ENCODE measurements around the gene ADGRD1. TPM values are rescaled to one million over a fixed set of nuclear protein-coding genes. Genes with fewer than 3 reads are reported as not detected.

ADGRD1 gene
- polyA plus RNA-seq, 3 donors = 4.7 to 17.9 (median 4.9) TPM

DNA sequence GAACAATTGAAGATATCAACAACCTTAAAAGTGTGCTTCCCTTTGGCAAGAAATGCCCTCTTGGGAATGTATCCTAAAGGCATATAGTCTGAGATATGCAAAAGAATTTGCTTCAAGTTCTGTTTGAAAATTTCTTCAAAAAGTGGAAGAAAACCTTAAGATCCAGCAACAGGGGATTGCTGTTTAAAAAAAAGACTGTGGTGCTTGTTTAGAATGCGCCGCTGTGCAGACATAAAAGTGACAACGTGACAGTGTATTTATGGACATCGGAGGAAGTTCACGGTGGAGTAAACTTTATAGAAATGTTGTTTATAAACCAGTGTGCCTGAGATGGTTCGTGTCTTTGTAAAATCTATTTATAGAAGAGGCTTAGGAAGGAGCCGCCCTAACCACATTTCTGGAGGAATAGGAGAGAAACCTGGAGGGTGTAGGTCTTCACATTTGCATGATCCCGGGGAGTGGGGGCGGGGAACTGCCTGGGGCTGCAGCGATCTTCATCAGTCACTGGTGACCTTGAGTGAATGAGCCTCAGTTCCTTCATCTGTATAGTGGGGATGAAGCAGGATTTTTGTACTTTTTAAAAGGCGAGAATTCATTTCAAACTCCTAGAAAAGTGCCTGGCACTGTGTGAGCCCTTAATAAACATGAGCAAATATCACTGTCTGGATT is 27.5 kb downstream of the ADGRD1 start:
- intact Hi-C loops (cut with micrococcal nuclease) = no loop called here
- Histone ChIP-seq H3K27me3 (ENCODE audit: control insufficient read depth in 2 of 2, insufficient read depth in 2 of 2, low read length in 2 of 2) (no peaks in the 10 kb centered on the region), H3K4me2 (replicated peaks; ENCODE audit: extremely low read depth, low read length, poor library complexity, severe bottlenecking) (peak overlapping the region; percentile 56), H3K9ac (ENCODE audit: insufficient read depth, low read length, poor library complexity, severe bottlenecking) (no peak overlapping the region), H3K79me2 (ENCODE audit: insufficient read depth, low read length) (no peaks in the 10 kb centered on the region), H4K20me1 (ENCODE audit: insufficient read depth, low read length) (no peaks in the 10 kb centered on the region), H3K4me3 (replicated peaks in 1 of 3; ENCODE audit: low read depth in 2 of 3, low read length in 3 of 3) (peak overlapping the region in 1 of 3 experiments; percentile 50), H3K9me3 (replicated peaks in 1 of 2; ENCODE audit: control insufficient read depth in 1 of 2, insufficient read depth in 1 of 2, low read length in 2 of 2) (no peaks in the 10 kb centered on the region), H2AFZ (ENCODE audit: insufficient read depth, low read depth, low read length, poor library complexity, severe bottlenecking) (peak overlapping the region; percentile 24), H3K27ac (ENCODE audit: low read depth in 1 of 2, low read length in 2 of 2) (peak overlapping the region in 1 of 2 donors; percentile 53), H3K4me1 (ENCODE audit: control insufficient read depth in 1 of 2, insufficient read depth in 2 of 2, low read length in 2 of 2) (peaks cover 53 to 58% of the 10 kb centered on the region in 2 donors), H3K36me3 (replicated peaks in 1 of 2; ENCODE audit: control insufficient read depth in 1 of 2, insufficient read depth in 2 of 2, low read length in 2 of 2) (peaks cover 0 to 3% of the 10 kb centered on the region in 2 donors)
- WGBS (ENCODE audit: insufficient coverage) = 33% methylated on average over 1 of the region's 11 CpGs
- TF ChIP-seq, protein P1, sequence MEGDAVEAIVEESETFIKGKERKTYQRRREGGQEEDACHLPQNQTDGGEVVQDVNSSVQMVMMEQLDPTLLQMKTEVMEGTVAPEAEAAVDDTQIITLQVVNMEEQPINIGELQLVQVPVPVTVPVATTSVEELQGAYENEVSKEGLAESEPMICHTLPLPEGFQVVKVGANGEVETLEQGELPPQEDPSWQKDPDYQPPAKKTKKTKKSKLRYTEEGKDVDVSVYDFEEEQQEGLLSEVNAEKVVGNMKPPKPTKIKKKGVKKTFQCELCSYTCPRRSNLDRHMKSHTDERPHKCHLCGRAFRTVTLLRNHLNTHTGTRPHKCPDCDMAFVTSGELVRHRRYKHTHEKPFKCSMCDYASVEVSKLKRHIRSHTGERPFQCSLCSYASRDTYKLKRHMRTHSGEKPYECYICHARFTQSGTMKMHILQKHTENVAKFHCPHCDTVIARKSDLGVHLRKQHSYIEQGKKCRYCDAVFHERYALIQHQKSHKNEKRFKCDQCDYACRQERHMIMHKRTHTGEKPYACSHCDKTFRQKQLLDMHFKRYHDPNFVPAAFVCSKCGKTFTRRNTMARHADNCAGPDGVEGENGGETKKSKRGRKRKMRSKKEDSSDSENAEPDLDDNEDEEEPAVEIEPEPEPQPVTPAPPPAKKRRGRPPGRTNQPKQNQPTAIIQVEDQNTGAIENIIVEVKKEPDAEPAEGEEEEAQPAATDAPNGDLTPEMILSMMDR (IDR thresholded peaks at IDR 0.05) = no peak
- Mint-ChIP-seq H3K36me3 (peaks cover 8 to 16% of the 10 kb centered on the region in 2 donors), H3K4me3 (peak overlapping the region; percentile 41 to 67), H3K4me1 (peaks cover 67% of the 10 kb centered on the region), H3K9me3 (peaks cover 0 to 5% (median 0%) of the 10 kb centered on the region in 7 donors), H3K27me3 (ENCODE audit: low read depth in 3 of 3) (peaks cover 3 to 12% (median 7%) of the 10 kb centered on the region in 3 donors), H3K27ac (peak overlapping the region in 5 of 7 donors; percentile 64 to 88 (median 77))
- peak in 1 of 3 donors; percentile 6 for DNase-seq

- Mint-ChIP-seq H3K4me3 (peak overlapping the region in 1 of 2 donors; percentile 73), H3K27me3 (ENCODE audit: low read depth in 3 of 3) (peaks cover 3 to 12% (median 7%) of the 10 kb centered on the region in 3 donors), H3K36me3 (peaks cover 4 to 9% of the 10 kb centered on the region in 2 donors), H3K9me3 (peaks cover 0 to 5% (median 0%) of the 10 kb centered on the region in 7 donors), H3K27ac (peak overlapping the region in 2 of 7 donors; percentile 2 to 76), H3K4me1 (peaks cover 67% of the 10 kb centered on the region)
- no peaks in the 10 kb centered on the region for H3K79me2 ChIP-seq (ENCODE audit: insufficient read depth, low read length)
- H3K27me3 ChIP-seq (ENCODE audit: control insufficient read depth in 2 of 2, insufficient read depth in 2 of 2, low read length in 2 of 2) = no peaks in the 10 kb centered on the region
- no peak for DNase-seq
- peak overlapping the region in 1 of 3 experiments; percentile 50 for H3K4me3 ChIP-seq (replicated peaks in 1 of 3; ENCODE audit: low read depth in 2 of 3, low read length in 3 of 3)
- peaks cover 53 to 58% of the 10 kb centered on the region in 2 donors for H3K4me1 ChIP-seq (ENCODE audit: control insufficient read depth in 1 of 2, insufficient read depth in 2 of 2, low read length in 2 of 2)
- intact Hi-C loops (cut with micrococcal nuclease) = no loop called here
- WGBS (ENCODE audit: insufficient coverage) = 91% methylated on average over 6 of the region's 12 CpGs
- H3K4me2 ChIP-seq (replicated peaks; ENCODE audit: extremely low read depth, low read length, poor library complexity, severe bottlenecking) = peak overlapping the region; percentile 56
- TF ChIP-seq, protein P1 (IDR thresholded peaks at IDR 0.05) = no peak
- no peaks in the 10 kb centered on the region for H3K36me3 ChIP-seq (replicated peaks in 1 of 2; ENCODE audit: control insufficient read depth in 1 of 2, insufficient read depth in 2 of 2, low read length in 2 of 2)
- H2AFZ ChIP-seq (ENCODE audit: insufficient read depth, low read depth, low read length, poor library complexity, severe bottlenecking) = no peak overlapping the region
- no peaks in the 10 kb centered on the region for H4K20me1 ChIP-seq (ENCODE audit: insufficient read depth, low read length)
- H3K9me3 ChIP-seq (replicated peaks in 1 of 2; ENCODE audit: control insufficient read depth in 1 of 2, insufficient read depth in 1 of 2, low read length in 2 of 2) = no peaks in the 10 kb centered on the region
- no peak overlapping the region for H3K9ac ChIP-seq (ENCODE audit: insufficient read depth, low read length, poor library complexity, severe bottlenecking)
- H3K27ac ChIP-seq (ENCODE audit: low read depth in 1 of 2, low read length in 2 of 2) = peak overlapping the region in 1 of 2 donors; percentile 53
These were observed 28.2 kb downstream of the ADGRD1 start for GRCh38 chr12:130981911-130982310.
